SK-N-DZ (cell line): ENCODE results near the gene ATP1A4.

Source experiments
- DNase-seq: peaks from one replicate; pipeline ENCODE4 v3.0.0-alpha.2; 2015; ENCODE audit warnings: low spot score

ATP1A4 gene

DNA sequence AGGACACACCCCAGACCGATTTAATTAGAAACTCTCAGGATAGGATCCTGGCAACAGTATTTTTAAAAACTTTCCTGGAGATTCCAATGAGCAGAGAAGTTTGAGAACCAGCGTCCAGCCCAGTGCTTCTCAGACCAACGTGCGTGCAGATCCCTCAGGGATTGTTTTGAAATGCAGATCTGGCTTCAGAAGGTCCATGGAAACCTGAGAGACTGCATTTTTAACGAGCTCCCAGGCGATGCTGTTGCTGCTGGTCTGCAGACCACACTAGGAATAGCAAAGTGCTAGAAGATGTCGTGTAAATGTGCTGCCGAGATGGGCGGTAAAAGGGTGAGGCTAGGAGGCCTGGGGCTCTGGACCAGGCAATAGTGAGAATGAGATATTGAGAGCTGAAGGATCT, 20.6 kb downstream of the ATP1A4 start:
- no peak for DNase-seq

DNA sequence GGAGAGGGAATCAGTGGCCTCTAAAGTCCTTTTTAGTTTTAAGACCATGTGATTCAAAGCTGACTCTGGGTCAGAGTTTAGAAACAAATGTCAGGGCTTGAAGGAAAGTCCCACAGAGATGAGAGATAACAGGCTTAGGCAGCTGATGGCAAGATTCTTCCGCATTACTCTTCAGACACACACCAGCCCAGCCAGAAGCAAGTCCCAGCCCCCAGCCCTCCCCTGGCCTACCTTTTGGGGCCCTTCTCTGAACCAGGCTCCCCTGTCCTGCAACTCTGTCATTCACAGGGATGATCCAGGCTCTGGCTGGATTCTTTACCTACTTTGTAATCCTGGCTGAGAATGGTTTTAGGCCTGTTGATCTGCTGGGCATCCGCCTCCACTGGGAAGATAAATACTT, 25.8 kb downstream of the ATP1A4 start:
- no peak for DNase-seq

DNA sequence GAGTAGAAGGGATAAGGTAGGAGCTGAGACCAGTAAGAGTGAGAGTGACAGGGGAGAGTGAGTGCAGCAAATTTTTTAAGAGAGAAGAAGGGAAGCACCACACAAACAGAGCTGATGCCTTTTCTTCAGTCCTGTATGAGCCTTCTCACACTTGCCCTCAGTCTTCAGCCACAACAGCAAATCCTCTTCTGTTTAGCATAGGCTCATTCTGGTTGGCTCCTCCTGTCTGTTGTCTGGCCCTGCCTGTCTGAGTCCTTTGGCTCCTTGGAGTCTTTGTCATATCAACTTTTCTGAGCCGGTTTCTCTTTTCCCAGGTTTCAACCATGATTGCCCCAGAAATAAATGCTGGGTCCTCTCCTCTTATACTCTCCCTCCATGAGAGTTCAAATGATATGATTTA, 26.3 kb downstream of the ATP1A4 start:
- no peak for DNase-seq

GRCh38 chr1:160178731-160179130, 27.3 kb downstream of the ATP1A4 start:
- DNase-seq: no peak

GRCh38 chr1:160179336-160179735, 27.9 kb downstream of the ATP1A4 start:
- no peak for DNase-seq

- no peak for DNase-seq
Observed at GRCh38 chr1:160186246-160186645, 34.8 kb downstream of the ATP1A4 start.

- no peak for DNase-seq
Observed at GRCh38 chr1:160186729-160187128, 35.3 kb downstream of the ATP1A4 start.

DNA sequence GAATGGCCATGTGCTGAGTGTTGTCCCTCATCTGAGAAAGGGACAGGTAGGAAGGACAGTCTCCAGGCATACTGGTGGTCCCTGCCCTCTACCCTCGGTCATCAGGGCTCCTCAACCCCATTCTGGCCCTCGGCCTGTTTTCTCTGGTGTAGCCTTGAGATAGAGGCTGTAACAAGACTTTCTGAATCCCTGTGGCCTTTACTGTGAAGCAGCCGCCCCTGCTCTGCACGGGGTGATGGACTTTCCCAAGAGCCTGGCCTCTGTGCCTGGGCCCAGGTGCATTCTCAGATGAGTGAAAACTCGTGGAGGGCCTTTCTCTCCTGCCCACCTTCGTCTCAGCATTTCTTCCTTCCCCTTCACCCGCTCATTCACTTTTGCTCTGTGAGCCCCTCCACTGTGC, 36.0 kb downstream of the ATP1A4 start:
- DNase-seq: no peak

DNA sequence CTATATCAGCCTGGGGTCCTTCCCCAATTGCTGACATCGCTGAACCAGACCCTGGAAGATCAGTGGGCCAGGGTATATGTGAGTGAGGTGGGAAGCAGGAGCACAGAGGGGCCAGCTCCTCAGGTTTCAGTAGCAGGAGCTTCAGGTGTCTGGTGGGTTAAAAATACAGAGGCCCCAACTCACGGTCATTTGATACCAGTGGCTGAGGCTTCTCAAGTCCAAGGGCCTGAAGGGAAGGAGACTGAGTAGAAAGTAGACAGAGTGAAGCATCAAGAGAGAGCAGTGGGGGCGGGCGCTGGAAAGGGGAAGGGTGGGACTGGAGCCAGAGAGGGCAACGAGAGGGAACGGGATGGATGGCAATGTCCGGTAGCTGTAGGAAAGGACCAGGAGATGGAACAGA, 36.9 kb downstream of the ATP1A4 start:
- DNase-seq: no peak

DNA sequence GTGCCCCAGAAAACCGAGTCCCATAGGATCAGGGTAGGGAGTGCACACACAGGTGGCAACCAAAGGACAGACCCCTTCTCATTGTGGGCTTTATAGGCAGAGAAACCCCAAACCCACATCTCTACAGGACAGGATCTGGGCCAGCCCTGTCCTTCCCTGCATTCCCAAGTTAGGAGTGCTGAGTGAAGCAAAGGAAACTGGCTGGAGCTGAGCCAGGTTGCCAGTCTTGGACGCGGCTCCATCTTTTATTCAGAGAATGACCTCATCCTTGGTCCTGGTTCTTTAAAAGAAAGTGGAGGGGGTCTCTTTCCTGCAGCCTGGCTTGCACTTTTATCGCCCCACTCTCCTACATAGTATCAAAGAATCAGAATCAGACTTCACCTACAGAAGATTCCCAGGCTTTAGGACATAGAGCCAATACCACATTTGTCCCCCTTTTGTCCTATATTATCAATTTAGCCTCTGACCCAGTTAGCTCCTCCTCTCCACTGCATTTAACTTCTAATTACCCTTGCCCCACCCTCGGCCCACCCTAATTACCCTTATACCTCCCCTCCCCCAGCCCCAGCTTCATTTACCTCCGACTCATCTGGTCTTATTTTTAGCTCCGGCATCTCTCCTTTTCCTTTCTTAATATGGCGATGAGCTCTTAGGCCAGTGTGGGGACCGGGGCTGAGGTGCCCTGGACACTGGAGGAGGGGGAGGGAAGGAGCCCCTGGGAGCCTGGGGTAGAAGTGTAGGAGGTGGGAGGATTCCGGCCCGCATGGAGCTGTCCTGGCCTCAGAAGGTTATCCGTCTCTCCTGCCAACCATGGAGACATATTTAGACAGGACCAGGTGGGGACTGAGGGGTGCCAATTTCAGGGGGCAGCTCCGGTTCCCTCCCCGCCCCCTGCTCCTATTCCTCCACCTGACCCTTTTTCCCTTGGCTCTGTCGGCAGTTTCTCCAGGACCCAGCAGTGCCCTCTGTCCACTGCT, 38.5 kb downstream of the ATP1A4 start, which contains the start of gene CASQ1:
Gene CASQ1, plus strand, starts transcription at position 927 of the 977 bp plus-strand sequence. CDS start 177 bp downstream, outside the sequence.
- no peak for DNase-seq

DNA sequence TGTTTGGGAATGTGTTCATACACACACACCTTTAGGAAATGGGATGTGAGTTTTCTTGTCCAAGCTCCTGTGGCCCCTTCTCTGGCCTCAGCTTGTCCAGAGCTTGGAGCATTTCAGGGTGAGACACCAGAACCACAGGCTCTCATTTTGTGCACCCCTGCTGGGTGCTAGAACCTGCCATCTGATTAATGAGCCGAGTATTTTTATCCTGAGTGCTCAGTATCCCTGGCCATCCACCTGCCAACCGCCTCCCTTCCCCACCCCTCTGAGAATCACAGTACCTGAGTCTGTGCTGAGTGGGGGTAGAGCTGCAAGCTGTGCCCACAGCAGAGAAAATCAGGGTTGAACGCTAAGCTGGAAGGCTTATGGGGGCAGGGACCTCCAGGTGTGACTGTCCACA, 40.4 kb downstream of the ATP1A4 start:
- no peak for DNase-seq

GRCh38 chr1:160192234-160192633, 40.8 kb downstream of the ATP1A4 start:
- no peak for DNase-seq

GRCh38 chr1:160193091-160193819, 41.9 kb downstream of the ATP1A4 start:
- peak; percentile 84 for DNase-seq

DNA sequence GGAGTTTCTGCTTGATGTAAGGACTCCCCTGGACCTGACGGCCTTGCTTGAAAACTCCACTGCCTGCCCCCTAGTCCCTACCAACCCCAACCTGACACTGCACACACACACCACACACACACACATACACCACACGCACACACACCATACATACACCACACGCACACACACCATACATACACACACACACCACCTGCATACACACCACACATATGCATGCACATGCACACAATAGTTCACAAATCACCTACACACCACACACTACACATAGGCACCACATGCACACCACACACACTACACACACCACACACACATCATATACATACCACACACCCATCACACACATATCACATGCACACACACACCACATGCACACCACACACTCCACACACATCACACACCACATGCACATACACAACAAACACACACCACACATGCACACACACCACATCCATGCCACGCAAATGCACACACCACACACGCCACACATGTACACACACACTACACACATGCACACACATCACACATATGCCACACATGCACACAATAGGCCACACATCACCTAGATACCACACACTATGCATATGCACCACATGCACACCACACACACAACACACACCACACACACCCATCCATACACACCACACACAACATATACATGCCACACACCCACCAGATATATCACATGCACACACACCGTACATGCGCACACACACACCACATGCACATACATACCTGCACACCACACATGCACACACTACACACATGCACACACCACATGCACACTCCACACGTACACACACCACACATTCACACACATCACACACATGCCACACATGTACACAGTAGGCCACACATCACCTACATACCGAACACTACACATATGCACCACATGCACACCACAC, 42.7 kb downstream of the ATP1A4 start:
- DNase-seq: no peak

DNA sequence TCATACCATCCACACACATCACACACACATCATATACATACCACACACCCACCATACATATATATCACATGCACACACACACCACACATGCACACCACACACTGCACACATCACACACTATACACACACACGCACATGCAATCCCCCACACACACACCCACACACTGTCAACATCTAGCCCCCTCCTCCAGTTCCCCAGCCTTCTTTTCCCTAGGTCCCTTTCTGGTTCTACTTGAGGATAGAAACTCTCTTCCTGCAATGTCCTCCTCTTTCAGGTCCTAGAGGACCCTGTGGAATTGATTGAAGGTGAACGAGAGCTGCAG, 43.3 kb downstream of the ATP1A4 start:
- no peak for DNase-seq

DNA sequence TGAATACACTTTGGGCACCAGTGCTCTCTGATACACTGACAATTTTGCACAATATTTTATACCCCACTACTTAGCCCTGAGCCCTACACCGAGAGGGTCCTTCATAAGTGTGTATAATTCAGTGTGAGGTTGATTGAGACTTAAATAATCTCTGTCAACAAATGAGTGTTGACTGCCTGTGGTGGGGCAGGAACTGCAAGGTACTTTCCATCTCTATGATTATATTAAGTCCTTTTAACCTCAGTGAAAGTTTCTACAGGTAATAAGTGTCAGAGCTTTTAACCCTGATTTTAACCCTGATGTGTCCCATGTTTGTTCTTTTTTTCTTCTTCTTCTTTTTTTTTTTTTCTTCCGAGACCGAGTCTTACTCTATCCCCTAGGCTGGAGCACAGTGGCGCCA, 44.7 kb downstream of the ATP1A4 start:
- DNase-seq: no peak

DNA sequence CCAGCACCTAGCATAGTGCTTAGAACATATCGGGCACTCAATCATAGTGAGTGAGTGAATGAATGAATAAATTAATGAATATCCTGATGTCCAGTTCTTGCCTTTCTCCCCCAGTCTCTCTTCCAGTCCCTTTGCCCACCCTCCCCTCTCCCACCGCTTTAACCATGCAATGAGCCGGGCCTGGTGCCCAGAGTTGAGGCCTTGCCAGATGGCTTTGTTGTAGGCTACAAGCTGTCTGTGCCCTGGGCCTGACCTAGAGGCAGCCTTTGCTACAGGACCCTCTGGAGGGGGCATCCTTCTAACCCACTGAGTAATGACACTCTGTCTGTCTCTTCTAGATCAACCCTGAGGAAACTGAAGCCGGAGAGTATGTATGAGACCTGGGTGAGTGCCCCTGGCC, 45.8 kb downstream of the ATP1A4 start:
- no peak for DNase-seq

DNA sequence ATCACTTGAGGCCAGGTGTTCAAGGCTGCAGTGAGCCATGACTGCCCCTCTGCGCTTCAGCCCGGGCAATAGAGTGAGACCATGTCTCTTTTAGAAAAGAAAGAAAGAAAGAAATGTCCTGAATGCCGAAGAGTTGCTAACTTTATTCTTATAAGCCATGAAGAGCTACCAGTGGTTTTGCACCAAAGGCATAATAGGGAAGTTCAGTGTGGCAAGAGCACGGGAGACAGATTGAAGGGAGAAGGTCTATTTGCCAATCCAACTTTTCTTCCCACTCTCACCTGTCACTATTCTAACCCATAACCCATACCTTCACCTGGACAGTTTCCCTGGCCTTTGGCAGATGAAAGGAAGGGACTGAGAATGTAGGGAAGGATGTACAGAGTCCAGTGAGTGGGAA, 49.4 kb downstream of the ATP1A4 start:
- no peak for DNase-seq

- DNase-seq: no peak
Observed at GRCh38 chr1:160204526-160205241, 53.3 kb downstream of the ATP1A4 start.

DNA sequence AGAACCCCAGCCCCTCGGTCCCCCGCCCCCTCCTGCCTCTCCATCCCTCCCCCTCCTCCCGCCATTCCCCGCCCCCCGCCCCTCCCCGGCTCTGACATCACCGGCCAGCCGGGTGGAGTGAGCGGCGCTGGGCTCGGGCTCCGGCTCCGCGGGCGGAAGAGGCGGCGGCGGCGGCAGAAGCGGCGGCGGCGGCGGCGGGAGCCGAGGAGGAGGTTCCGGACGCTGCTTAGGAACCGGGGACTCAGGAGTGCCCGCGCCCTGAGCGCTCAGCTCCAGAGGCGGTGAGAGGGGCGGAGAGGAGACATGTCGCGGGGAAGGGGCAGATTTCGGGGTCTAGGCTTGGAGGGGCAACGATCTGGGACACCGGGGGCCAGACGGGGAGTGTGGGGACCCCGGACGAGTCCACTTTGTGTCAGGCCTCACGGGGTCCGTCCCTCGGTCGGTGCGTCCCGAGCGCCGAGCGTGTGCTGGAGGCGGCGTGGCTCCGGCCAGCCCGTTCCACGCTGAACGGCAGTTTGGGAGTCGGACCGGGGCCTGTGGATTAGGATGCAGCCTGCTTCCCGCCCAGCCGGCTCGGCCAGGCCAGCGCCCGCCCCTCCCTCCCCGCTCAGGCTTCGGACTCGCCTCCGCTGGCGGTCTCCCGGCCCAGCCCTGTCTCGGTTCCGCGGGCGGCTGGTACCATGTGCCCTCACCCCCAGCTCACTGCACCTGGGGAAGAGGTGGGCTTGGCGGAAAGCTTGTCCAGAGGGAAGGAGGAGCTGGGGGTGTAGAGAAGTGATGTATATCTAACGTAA, 54.0 kb downstream of the ATP1A4 start, which contains the start of gene PEA15:
Gene PEA15, plus strand, starts transcription at position 143 of the 794 bp plus-strand sequence. CDS start 6,161 bp downstream, outside the sequence.
- DNase-seq: peak; percentile 49
